ENCODE results near the gene S100A13.

S100A13 gene

DNA sequence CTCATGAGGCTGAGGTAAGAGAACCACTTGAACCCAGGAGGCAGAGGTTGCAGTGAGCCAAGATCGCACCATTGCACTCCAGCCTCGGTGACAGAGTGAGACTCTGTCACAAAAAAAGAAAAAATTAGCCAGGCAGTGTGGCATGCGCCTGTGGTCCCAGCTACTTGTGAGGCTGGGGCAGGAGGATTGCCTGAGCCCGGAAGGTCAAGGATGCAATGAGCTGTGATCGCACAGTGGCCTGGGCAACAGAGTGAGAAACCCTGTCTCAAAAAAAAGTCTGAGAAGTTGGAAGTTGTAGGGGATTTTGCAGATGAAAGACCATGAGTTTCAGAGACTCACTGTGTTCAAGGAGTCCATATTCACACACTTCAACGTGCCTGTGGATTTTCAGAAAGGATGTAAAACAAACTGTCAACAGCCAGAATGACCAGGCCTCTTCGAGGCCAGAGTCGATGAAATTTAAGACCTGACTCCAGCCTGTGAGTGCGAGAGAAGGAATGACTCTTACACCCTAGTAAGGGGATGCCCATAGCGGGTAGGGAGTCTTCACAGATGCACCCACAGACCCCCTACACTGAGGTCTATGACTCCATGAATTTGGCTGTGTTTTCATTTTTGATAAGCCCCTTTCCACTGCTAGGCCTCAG, 2.2 kb downstream of the S100A13 start:
- Histone ChIP-seq H3K9ac (ENCODE audit: low read length in 2 of 2) (peak overlapping the region in 1 of 2 donors; percentile 51), H3K4me3 (ENCODE audit: low read length in 2 of 2) (no peak overlapping the region)

DNA sequence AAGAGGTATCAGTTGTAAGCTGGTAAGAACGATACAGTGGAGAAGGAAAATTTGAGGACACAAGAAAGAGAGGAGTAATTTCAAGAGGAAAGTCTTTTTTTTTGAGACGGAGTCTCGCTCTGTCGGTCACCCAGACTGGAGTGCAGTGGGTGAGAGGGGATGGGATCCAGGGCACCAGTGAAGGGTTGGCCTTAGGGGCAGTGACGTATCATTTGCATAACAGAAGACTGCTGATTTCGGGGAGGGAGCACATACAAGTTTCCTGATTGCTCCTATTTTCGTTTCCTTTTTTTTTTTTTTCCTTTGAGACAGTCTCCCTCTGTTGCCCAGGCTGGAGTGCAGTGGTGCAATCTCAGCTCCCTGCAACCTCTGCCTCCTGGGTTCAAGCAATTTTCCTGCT, 4.2 kb downstream of the S100A13 start:
- Histone ChIP-seq H3K9ac (ENCODE audit: low read length in 2 of 2) (no peak overlapping the region), H3K4me3 (ENCODE audit: low read length in 2 of 2) (no peak overlapping the region), H3K27ac (ENCODE audit: low read length) (no peak overlapping the region), H3K27me3 (ENCODE audit: control insufficient read depth in 1 of 2, insufficient read depth in 2 of 2, low read length in 2 of 2) (no peaks in the 10 kb centered on the region), H3K9me3 (ENCODE audit: control insufficient read depth in 2 of 2, low read length in 2 of 2) (no peaks in the 10 kb centered on the region), H3K36me3 (ENCODE audit: control insufficient read depth in 2 of 2, insufficient read depth in 2 of 2, low read length in 2 of 2) (peaks cover 0 to 7% of the 10 kb centered on the region in 2 donors), H3K4me1 (ENCODE audit: control insufficient read depth, insufficient read depth, low read length) (peaks cover 40% of the 10 kb centered on the region)

More for the DNA sequence above, 2.2 kb downstream of the S100A13 start:
- Histone ChIP-seq H3K36me3 (ENCODE audit: control insufficient read depth in 2 of 2, insufficient read depth in 2 of 2, low read length in 2 of 2) (no peaks in the 10 kb centered on the region), H3K27ac (ENCODE audit: low read length) (peak overlapping the region; percentile 83), H3K27me3 (ENCODE audit: control insufficient read depth in 1 of 2, insufficient read depth in 2 of 2, low read length in 2 of 2) (no peaks in the 10 kb centered on the region), H3K4me1 (ENCODE audit: control insufficient read depth, insufficient read depth, low read length) (peaks cover 45% of the 10 kb centered on the region), H3K9me3 (ENCODE audit: control insufficient read depth in 2 of 2, low read length in 2 of 2) (no peaks in the 10 kb centered on the region)

DNA sequence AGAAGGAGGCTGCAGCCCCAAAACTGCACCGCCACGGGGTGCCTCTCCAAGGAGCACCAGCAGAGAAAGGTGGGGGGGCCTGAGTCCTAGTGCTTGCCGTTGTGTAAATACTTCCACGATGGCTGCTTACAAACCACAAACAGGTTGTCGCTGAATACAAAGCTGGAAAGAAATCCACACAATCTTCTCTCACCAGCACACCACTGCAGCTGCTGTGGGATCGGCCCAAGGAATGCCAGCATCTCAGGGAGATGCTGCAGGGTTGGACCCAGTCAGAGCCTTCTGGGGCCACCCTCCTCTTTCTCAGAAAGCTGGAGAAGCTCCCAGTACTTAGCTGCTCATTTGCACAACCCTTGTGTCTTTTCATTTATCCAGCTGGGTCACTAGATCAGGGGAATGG, 8.1 kb downstream of the S100A13 start:
- no peak overlapping the region for H3K4me3 ChIP-seq (ENCODE audit: low read length in 2 of 2)
- H3K36me3 ChIP-seq (ENCODE audit: control insufficient read depth in 2 of 2, insufficient read depth in 2 of 2, low read length in 2 of 2) = peaks cover 0 to 7% of the 10 kb centered on the region in 2 donors
- H3K4me1 ChIP-seq (ENCODE audit: control insufficient read depth, insufficient read depth, low read length) = peaks cover 25% of the 10 kb centered on the region
- no peaks in the 10 kb centered on the region for H3K27me3 ChIP-seq (ENCODE audit: control insufficient read depth in 1 of 2, insufficient read depth in 2 of 2, low read length in 2 of 2)
- H3K27ac ChIP-seq (ENCODE audit: low read length) = no peak overlapping the region
- no peaks in the 10 kb centered on the region for H3K9me3 ChIP-seq (ENCODE audit: control insufficient read depth in 2 of 2, low read length in 2 of 2)
- no peak overlapping the region for H3K9ac ChIP-seq (ENCODE audit: low read length in 2 of 2)

DNA sequence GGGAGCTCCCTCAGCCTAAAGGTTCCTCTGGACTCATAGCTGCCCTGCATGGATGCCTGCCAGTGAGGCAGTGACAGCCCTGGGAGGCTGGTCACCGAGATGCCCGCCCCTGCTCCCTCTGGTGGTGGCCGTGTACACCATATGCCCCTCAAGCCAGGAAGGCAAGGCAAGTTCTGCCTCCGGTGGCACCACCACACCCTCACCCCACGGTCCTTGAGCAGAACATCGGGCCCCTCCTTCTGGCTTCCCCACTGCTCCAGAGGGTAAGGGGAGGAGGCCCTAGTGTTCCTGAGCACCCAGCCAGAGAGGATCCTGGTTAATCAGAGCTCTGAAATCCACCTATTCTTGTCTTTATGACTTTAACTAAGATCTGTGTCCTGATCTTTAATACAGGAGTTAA, 9.6 kb downstream of the S100A13 start:
- peaks cover 28% of the 10 kb centered on the region for H3K4me1 ChIP-seq (ENCODE audit: control insufficient read depth, insufficient read depth, low read length)
- no peak overlapping the region for H3K27ac ChIP-seq (ENCODE audit: low read length)

DNA sequence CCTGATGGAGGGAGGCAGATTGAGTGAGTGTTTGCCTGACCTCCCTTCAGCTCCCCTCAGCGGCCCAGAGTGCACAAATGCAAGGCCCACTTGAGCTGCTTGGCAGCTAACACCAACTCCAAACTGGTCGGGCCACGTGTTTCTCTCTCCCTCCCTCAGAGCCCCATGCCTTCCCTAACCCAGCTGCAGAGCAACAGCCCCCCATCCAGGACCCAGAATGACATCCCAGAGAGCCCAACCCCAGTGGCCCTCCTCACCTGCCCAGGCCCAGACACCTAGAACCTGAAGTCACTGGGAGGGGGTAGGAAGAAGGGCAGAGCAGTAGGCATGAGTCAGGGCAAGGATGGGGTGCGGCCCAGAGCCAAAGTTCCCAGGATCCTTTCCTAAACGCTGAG, 10.4 kb downstream of the S100A13 start:
- H3K9me3 ChIP-seq (ENCODE audit: control insufficient read depth in 2 of 2, low read length in 2 of 2) = no peaks in the 10 kb centered on the region
- no peak overlapping the region for H3K27ac ChIP-seq (ENCODE audit: low read length)
- H3K4me3 ChIP-seq (ENCODE audit: low read length in 2 of 2) = no peak overlapping the region
- peaks cover 0 to 7% of the 10 kb centered on the region in 2 donors for H3K36me3 ChIP-seq (ENCODE audit: control insufficient read depth in 2 of 2, insufficient read depth in 2 of 2, low read length in 2 of 2)
- no peak overlapping the region for H3K9ac ChIP-seq (ENCODE audit: low read length in 2 of 2)
- H3K27me3 ChIP-seq (ENCODE audit: control insufficient read depth in 1 of 2, insufficient read depth in 2 of 2, low read length in 2 of 2) = no peaks in the 10 kb centered on the region
- peaks cover 31% of the 10 kb centered on the region for H3K4me1 ChIP-seq (ENCODE audit: control insufficient read depth, insufficient read depth, low read length)

More for the DNA sequence above, 9.6 kb downstream of the S100A13 start:
- H3K9ac ChIP-seq (ENCODE audit: low read length in 2 of 2) = no peak overlapping the region
- H3K9me3 ChIP-seq (ENCODE audit: control insufficient read depth in 2 of 2, low read length in 2 of 2) = no peaks in the 10 kb centered on the region
- no peaks in the 10 kb centered on the region for H3K27me3 ChIP-seq (ENCODE audit: control insufficient read depth in 1 of 2, insufficient read depth in 2 of 2, low read length in 2 of 2)
- peaks cover 0 to 7% of the 10 kb centered on the region in 2 donors for H3K36me3 ChIP-seq (ENCODE audit: control insufficient read depth in 2 of 2, insufficient read depth in 2 of 2, low read length in 2 of 2)
- H3K4me3 ChIP-seq (ENCODE audit: low read length in 2 of 2) = no peak overlapping the region

DNA sequence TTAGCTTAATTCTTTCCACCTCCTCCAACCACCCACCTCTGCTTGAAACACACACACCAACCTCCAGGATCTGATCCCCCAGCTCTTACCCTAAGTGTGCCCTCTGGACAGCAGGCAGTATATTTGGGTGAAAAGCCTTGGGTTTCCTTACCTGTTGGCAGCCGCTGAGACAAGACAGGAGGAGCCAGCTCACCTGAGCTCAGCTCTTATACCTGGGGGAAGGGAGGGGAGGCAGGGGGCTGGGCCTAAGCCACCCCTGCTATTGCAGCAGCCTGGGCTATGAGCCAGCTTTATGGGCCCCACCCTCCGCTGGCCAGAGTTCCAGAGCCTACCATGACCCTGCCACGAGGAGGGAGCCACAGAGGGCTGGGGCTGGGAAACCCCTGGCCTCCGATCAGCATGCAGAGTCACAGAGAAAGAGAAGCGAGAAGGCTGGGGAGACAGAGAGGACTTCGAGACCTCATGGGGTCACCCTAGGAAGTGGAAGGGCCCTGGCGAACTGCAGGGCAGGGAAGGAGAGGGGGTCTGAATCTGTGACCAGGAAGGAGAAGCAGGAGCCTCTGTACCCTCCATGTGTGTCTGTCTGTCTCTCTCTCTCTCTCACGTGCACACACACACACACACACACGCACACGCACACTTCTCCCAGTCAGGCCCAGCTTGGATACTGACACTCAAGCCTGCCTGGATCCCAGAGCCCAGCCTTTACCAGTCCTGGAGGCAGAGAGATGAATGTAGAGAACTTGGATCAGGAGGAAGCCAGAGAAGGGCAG, 11.0 kb downstream of the S100A13 start, which contains the start of gene S100A14:
Gene S100A14 (minus strand): TSS at position 182 of the 773 bp plus-strand sequence. CDS start 467 bp downstream, outside the sequence.
- H3K9ac ChIP-seq (ENCODE audit: low read length in 2 of 2) = no peak within 1 kb of the TSS
- peaks cover 37% of the 10 kb centered on the region for H3K4me1 ChIP-seq (ENCODE audit: control insufficient read depth, insufficient read depth, low read length)
- no peak within 1 kb of the TSS for H3K27ac ChIP-seq (ENCODE audit: low read length)
- no peaks in the 10 kb centered on the region for H3K9me3 ChIP-seq (ENCODE audit: control insufficient read depth in 2 of 2, low read length in 2 of 2)
- no peaks in the 10 kb centered on the region for H3K27me3 ChIP-seq (ENCODE audit: control insufficient read depth in 1 of 2, insufficient read depth in 2 of 2, low read length in 2 of 2)
- H3K36me3 ChIP-seq (ENCODE audit: control insufficient read depth in 2 of 2, insufficient read depth in 2 of 2, low read length in 2 of 2) = peaks cover 0 to 7% of the 10 kb centered on the region in 2 donors
- H3K4me3 ChIP-seq (ENCODE audit: low read length in 2 of 2) = no peak within 1 kb of the TSS

DNA sequence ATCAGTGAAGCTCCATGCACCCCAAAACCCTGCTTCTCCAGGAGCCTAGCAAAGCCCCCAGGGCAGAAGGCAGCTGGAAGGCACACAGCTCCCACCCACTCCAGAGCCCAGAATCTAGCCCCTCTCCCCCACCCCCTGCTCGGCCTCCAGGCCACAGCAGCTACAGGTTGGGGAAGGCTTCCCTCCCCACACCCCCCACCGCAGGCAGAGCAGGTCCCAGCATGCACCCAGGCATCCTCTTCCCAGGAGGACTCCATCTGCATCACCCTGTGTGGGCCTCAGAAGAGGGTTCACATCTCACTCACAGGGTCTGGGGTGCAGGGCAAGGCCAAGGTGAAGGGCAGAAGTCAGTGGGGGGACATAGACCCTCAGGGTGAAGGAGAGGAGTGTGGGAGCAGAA, 11.9 kb downstream of the S100A13 start:
- Histone ChIP-seq H3K4me3 (ENCODE audit: low read length in 2 of 2) (no peak overlapping the region), H3K36me3 (ENCODE audit: control insufficient read depth in 2 of 2, insufficient read depth in 2 of 2, low read length in 2 of 2) (peaks cover 0 to 7% of the 10 kb centered on the region in 2 donors), H3K27ac (ENCODE audit: low read length) (no peak overlapping the region), H3K9me3 (ENCODE audit: control insufficient read depth in 2 of 2, low read length in 2 of 2) (no peaks in the 10 kb centered on the region), H3K27me3 (ENCODE audit: control insufficient read depth in 1 of 2, insufficient read depth in 2 of 2, low read length in 2 of 2) (no peaks in the 10 kb centered on the region), H3K9ac (ENCODE audit: low read length in 2 of 2) (no peak overlapping the region), H3K4me1 (ENCODE audit: control insufficient read depth, insufficient read depth, low read length) (peaks cover 45% of the 10 kb centered on the region)

DNA sequence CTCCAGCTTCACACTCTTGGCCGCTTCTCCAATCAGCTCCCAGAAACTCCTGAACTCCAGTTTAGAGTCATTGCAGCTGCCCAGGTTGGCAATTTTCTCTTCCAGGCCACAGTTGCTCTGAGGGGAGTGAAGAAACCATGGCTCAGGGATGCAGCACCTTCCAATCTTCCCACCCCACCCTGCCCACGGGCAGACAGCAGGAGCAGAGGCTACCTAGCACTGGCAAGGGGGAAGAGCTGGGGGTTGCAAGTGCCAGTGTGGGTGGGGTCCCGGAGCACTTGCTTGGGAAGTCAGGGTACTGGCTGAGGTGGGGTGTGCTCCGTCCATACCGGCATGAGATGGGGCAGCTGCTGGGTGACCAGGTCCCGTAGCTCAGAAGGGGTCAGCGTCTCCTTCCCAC, 12.4 kb downstream of the S100A13 start:
- peaks cover 0 to 7% of the 10 kb centered on the region in 2 donors for H3K36me3 ChIP-seq (ENCODE audit: control insufficient read depth in 2 of 2, insufficient read depth in 2 of 2, low read length in 2 of 2)
- no peaks in the 10 kb centered on the region for H3K9me3 ChIP-seq (ENCODE audit: control insufficient read depth in 2 of 2, low read length in 2 of 2)
- H3K4me3 ChIP-seq (ENCODE audit: low read length in 2 of 2) = no peak overlapping the region
- no peak overlapping the region for H3K9ac ChIP-seq (ENCODE audit: low read length in 2 of 2)
- peaks cover 49% of the 10 kb centered on the region for H3K4me1 ChIP-seq (ENCODE audit: control insufficient read depth, insufficient read depth, low read length)
- H3K27ac ChIP-seq (ENCODE audit: low read length) = no peak overlapping the region
- no peaks in the 10 kb centered on the region for H3K27me3 ChIP-seq (ENCODE audit: control insufficient read depth in 1 of 2, insufficient read depth in 2 of 2, low read length in 2 of 2)

DNA sequence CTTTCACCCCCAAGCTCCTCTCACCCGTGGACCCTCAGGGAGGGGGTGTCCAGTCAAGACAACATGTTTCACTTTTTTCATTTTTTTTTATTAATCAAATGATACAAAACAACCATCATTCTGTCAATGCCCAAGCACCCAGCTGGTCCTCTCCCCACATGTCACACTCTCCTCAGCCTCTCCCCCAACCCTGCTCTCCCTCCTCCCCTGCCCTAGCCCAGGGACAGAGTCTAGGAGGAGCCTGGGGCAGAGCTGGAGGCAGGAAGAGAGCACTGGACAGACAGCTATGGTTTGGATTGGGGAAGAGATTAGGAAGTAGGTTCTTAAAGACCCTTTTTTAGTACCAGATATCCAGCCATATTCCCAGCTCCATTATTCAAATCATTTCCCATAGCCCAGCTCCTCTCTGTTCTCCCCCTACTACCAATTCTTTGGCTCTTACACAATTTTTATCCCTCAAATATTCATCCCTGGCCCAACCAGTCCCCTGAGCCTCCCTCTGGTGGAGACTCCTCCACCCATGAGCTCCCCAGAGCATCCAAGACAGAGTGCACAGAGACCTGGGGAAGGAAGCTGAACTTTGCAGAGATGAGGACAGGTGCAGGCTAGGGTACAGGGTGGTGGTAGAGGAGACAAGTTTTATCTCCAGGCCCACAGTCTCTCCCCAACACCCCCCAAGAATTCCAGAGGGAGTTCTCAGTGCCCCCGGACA, 13.0 kb downstream of the S100A13 start:
- no peaks in the 10 kb centered on the region for H3K27me3 ChIP-seq (ENCODE audit: control insufficient read depth in 1 of 2, insufficient read depth in 2 of 2, low read length in 2 of 2)
- H3K27ac ChIP-seq (ENCODE audit: low read length) = no peak overlapping the region
- no peak overlapping the region for H3K9ac ChIP-seq (ENCODE audit: low read length in 2 of 2)
- no peaks in the 10 kb centered on the region for H3K9me3 ChIP-seq (ENCODE audit: control insufficient read depth in 2 of 2, low read length in 2 of 2)
- H3K4me1 ChIP-seq (ENCODE audit: control insufficient read depth, insufficient read depth, low read length) = peaks cover 54% of the 10 kb centered on the region
- H3K4me3 ChIP-seq (ENCODE audit: low read length in 2 of 2) = no peak overlapping the region
- peaks cover 0 to 4% of the 10 kb centered on the region in 2 donors for H3K36me3 ChIP-seq (ENCODE audit: control insufficient read depth in 2 of 2, insufficient read depth in 2 of 2, low read length in 2 of 2)

DNA sequence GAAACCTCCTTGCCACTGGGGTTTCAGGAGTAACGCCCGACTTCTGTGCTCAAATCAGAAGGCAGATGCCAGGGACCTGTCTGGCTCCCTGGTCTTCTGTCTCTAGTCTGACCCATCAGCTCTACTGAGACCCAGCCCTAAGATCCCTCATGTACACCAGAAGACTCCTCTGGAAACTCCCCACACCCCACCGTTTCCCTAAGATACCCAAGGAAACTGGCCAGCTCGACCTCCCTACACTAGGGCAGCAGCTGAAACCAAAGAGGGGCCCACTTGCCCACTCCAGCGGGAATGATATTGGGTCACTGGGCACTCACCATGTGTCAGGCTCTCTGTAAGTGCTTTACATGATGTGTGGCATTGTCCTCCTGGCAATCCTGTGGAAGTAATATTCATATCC, 13.9 kb downstream of the S100A13 start:
- Histone ChIP-seq H3K27me3 (ENCODE audit: control insufficient read depth in 1 of 2, insufficient read depth in 2 of 2, low read length in 2 of 2) (no peaks in the 10 kb centered on the region), H3K4me3 (ENCODE audit: low read length in 2 of 2) (peak overlapping the region; percentile 80 to 91), H3K9me3 (ENCODE audit: control insufficient read depth in 2 of 2, low read length in 2 of 2) (no peaks in the 10 kb centered on the region), H3K27ac (ENCODE audit: low read length) (peak overlapping the region; percentile 79), H3K36me3 (ENCODE audit: control insufficient read depth in 2 of 2, insufficient read depth in 2 of 2, low read length in 2 of 2) (no peaks in the 10 kb centered on the region), H3K4me1 (ENCODE audit: control insufficient read depth, insufficient read depth, low read length) (peaks cover 63% of the 10 kb centered on the region), H3K9ac (ENCODE audit: low read length in 2 of 2) (peak overlapping the region; percentile 86 to 95)
